Superior temporal gyrus (tissue), 1 donor: ENCODE measurements around the gene ACTL10.

Experiments
- DNase-seq: peaks from one replicate; pipeline ENCODE4 v3.0.0-alpha.2; 2016; ENCODE audit errors: extremely low spot score

Gene ACTL10

DNA sequence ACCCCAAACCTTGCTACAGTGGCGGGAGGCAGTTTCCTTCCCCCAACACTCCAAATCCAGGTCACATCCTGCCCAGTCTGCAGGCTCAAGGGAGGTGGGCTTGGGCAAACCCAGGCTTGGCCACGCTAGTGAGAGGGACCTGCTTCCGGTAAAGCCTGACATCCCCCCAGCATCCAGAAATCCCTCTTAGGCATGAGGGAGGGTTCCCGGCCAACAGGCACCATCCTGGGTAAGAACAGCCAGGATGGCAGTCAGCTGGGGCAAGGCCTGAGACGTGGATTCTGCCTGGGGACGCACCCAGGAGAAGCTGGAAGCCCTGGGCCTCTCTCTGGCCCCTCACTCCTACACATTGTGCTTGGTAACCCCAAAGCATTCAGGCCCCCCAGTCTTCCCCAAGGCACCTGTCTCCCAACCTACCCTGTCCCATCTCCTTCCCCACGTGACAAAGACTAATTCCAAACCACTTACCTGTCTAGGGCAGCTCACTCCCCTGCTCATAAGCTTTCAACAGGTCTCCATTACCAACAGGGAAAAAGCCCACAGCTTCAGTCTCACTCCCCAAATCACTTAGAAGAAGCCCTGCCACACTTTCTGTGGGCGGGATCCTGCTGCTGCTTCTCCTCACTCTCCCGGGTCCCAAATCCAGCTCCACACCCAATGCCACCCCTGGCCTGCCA lies 2.5 kb upstream of the ACTL10 start:
- peak; percentile 16 for DNase-seq

DNA sequence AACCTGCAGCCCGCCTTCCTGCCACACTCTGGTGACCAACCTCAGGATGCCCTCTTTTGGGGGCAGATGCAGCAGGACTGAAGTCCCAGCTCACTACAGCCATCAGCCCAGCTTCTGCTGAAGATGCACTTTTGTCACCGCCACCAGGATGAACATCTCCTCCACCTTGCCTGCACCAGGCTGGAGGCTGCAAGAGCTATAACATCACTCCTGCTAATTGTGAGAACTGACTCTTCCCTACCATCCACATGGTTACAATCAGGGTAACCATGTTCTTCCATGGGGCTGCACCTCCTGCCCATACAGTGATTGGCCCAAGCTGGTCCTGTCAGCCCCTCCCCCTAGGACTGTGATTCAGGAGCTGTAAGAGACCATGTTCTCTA lies 2.0 kb upstream of the ACTL10 start:
- peak; percentile 12 for DNase-seq

GRCh38 chr20:33667245-33667675 lies 517 bp downstream of the ACTL10 start:
- DNase-seq, result peak; percentile 16

DNA sequence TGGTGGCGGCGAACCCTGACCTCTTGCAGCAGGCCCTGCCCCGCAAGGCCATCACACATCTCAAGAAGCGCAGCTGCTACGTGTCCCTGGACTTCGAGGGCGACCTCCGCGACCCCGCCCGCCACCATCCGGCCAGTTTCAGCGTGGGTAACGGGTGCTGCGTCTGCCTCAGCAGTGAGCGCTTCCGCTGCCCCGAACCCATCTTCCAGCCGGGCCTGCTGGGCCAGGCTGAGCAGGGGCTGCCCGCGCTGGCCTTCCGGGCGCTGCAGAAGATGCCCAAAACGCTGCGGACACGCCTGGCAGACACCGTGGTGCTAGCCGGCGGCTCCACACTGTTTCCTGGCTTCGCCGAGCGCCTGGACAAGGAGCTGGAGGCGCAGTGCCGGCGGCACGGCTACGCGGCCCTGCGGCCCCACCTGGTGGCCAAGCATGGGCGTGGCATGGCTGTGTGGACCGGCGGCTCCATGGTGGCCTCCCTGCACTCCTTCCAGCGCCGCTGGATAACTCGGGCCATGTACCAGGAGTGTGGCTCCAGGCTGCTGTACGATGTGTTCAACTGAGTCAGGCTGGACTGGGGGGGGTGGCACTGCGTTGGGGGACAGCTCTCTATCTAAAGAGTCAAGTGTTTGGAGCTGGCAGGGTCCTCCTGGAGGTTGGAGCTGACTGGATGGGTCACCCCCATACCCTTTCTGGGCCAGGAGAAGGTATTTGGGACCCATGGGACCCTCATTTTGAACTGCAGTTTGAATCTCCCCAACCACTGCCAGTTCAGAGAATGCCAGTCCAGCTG lies 1.1 kb downstream of the ACTL10 start:
- DNase-seq, result peak; percentile 80

DNA sequence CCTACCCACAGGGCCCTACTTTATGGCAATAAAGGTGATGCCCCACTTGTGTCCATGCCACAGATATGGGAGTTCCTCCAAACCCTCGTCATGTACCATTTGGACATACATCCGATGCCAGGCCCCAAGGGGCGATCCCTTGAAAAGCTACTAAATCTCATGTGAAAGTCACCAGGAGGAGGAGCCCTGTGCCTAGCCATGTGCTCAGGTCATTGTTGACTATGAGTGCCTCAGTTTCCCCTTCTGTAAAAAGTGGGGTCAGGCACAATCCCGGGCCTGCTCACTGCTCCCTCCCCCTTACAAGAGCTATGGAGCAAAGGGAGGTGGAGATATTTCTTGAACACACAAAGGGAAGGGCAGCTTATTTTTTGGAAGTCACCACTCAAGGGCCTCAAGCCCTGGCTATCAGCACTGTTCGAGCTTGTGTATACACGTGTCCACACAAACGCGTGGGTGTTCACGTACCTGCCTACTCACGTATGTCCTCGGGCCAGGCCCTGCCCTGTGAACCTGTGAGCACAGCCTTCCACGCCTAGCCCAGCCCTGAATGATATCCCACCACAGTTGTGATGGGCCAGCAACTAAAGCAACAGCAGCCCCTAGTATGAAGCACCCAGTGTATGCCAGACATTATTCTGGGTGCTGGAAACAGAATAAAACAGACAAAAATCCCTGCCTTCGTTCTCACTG lies 1.9 kb downstream of the ACTL10 start:
- DNase-seq, result peak; percentile 8

- no peak for DNase-seq
Measured at GRCh38 chr20:33669224-33669623, 2.5 kb downstream of the ACTL10 start.

DNA sequence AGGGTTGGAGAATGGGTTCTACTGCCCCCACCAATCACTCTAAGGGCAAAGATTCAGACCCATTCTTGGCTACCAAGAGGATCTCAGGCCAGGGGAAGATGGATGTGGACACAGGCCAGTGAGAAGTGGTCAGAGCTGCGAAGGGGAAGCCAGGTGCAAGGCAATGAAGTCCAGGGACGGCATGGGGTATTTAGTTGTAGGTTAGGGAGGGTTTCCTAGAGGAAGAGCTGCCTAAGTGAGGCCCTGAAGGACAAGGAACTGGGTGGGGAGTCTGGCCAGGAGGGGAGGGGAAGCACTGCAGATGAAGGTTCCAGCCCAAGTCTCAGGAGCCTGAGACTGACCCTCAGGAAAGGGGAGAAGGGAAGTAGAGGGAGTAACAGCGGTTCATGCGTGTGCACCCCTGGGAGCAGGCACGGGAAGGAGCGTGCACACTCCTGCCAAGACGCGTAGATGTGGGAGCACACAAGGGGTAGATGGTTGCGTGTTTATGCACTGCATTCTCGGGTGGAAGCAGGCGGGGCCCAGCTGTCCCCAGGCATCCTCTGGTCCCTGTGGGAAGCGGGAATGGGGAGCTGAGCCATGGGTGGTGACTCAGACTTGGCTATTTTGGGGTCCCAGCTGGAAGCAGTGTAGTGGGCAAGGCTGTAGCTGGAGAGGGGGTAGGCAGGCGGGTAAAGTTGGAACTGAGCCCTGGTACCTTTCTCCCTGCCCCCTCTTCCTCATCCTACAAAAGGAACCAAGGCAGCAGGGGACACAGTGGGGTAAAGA lies 3.3 kb downstream of the ACTL10 start:
- DNase-seq, result peak; percentile 65

DNA sequence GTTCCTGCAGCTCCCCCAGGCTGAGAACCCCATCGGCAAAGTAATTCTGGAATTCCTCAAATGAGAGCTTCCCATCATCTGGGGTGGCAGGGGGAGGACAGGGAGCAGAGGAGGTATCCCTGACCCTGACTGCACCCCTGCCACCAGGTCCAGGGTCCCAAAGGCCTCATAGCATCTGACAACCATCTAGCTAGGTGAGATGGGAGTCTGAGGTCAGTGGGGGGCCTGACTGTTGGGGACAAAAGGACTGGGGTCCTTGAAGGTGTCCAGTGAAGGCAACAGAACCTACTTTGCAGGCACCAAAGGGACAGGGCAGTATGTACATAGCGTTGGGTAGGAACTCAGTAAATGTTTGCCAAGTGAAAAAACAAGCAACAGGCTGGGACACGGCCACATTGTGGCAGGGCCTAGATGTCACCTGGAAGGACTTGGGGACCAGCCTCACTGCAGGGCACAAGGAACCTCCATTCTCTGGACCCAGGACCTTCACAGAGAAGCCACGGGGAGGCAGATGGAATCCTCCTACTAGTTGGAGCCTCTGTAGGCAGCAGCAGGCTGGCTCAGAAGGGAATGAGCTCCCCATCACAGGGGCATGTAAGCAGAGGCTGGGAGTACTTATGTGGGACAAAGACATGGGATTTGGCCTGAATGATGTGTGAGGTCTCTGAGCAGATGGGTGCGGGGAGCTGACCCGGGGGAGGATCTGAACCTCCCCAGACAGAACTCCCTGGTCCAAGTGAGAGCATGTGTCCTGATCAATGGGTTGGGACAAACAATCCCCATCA lies 4.2 kb downstream of the ACTL10 start:
- DNase-seq, result peak; percentile 11

- no peak for DNase-seq
Measured at GRCh38 chr20:33671573-33672288, 5.0 kb downstream of the ACTL10 start.

DNA sequence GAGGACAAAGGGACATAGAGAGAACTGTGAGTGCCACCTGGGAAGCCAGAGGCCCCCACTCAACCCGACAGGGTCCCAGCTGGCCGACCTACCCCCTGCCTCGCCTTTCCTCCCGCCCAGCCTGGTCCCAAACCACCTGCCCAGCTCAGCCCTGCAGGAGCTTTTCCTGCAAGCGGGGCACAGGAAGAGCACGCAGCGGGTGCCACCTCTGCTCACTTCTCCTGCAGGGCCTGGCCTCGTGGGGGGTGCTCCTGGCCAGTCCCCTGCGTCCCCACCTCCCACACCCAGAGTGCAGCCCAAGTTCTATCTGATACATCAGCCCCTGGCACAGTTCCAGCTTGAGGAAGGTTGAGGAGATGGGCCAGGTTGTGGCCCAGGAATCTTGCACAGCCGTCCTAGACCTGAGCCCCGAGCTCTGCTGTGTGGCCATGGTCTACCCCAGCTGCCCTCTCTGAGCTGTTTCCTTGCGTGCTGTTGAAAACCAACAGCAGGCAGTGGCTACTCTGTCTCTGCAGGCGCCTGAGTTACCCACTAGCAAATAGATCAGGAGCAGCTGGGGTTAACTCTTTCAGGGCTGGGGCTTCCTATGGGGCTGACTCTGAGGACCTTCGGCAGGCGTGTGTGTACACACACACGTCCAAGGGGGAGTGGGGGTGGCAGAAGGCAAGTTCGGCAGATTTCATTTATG lies 5.8 kb downstream of the ACTL10 start:
- DNase-seq, result peak; percentile 12

- no peak for DNase-seq
Measured at GRCh38 chr20:33673114-33673409, 6.3 kb downstream of the ACTL10 start.

- peak; percentile 8 for DNase-seq
Measured at GRCh38 chr20:33673410-33674293, 6.9 kb downstream of the ACTL10 start.

DNA sequence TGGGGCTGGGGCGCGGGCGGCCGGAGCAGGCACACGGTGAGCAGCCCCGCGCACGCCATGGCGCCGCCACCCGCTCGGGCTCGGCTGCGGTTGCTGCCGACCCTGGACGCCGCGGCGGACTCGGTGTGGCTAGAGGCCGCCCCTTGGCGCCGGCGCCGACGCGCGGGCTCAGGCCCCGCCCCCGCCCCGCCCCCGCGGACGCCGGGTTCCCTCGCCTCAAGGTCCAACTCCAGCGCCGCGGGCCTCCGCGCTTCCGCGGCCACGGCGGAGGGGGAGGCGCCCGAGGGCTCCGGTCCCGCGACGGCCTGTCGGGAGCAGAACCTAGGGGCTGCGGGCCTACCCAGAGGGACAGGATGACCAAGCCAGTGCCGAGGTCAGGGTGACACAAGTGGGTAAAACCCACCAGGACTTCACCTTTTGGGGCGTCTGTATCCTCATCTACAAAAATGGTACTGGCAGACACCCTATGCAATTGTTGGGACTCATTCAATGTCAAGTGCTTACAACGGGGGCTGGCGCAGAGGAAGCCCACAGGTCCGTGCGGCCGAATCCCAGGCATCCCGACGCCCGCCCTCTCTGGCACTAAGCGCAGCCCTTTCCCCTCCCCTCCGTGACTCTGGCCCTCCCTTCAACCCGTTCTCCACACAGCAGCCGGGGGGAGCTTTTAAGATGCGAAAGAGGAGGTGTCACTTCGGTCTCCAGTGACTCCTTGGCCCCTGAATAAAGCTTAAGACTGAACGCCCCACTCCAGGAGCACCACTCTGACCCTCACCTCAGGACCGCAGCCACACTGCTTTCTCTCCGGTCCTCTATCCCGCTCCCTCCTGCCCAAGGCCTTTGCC lies 7.8 kb downstream of the ACTL10 start, which contains the start of gene NECAB3:
Gene NECAB3 (minus strand): TSS at position 135 of the 842 bp plus-strand sequence. CDS start 76 bp downstream, at position 59.
- peak; percentile 70 for DNase-seq

DNA sequence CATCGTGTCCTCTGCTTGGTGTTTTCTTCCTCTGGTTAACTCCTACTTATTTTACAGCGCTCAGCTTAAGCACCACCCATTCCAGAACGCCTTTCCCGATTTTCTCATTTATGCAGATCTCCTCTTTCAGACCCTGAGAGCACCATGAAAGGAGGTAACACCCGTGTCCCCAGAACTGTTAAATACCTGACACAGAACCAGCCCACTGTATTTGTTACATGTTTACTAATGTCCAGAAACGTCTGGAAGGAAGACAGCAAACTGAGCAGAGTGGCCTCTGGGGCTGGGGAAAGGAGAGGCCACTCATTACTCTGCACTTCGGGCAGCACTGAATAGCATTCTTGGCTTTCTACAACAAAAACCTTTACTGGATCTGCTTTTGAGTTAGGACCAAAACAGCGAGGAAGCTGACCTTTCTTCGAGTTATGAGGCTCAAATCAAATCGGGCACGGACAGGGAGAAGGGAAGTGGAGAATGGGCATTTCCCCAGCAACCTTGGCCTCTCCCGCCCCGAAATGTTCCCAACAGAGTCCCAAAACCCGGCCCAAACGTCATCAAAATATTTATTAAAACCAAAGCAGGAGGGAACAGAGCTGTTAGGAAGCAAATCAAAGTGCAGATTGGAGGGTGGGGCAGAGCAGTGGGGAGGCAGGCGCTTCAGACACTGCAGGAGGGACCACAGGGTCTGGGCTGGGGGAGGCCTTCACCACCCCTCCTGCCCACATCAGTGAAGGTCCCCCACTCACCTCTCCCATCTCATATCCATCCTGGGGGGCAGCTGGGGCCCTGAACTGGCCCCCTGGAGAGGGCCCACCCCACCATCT lies 8.6 kb downstream of the ACTL10 start:
- peak; percentile 46 for DNase-seq

GRCh38 chr20:33676121-33676520 lies 9.4 kb downstream of the ACTL10 start:
- no peak for DNase-seq

- DNase-seq, result no peak
Measured at GRCh38 chr20:33676652-33677645, 10.2 kb downstream of the ACTL10 start.
